H1 (cell line): Measurements from ENCODE around the gene CXCR3. TPM values are rescaled to one million over a fixed set of nuclear protein-coding genes. Genes with fewer than 3 reads are reported as not detected.

Source experiments
- CTCF ChIA-PET: fragments of 300-600 bp; sonication (Branson Sonifier 250); formaldehyde crosslinking; loops from one replicate; lab custom pipeline; 2021; ENCODE audit not compliant: partially characterized antibody; lab: Charles Lee
- POLR2A ChIA-PET: fragments of 300-600 bp; sonication (Branson Sonifier 250); formaldehyde crosslinking; loops from one replicate; lab custom pipeline; 2021; ENCODE audit warnings: inconsistent platforms; ENCODE audit not compliant: partially characterized antibody; lab: Charles Lee
- DNase-seq, 2 experiments: peaks; one replicate each; pipeline versions ENCODE4 v3.0.0 to v3.0.0-alpha.2; 2010 to 2022; ENCODE audit warnings: low spot score in 2 of 2, low read depth in 1 of 2, mixed read lengths in 1 of 2
- FAIRE-seq: peaks from 2 replicates; lab custom pipeline; 2011; peaks lifted over from hg19 to GRCh38; lab: Jason Lieb, UNC
- H2AFZ ChIP-seq: 2 replicates; pipeline ENCODE4 v1.8.1; 2012; ENCODE audit warnings: low read length, inconsistent platforms
- H2AK5ac ChIP-seq: 2 replicates; pipeline ENCODE4 v1.6.1; 2013; ENCODE audit warnings: low read depth, low read length
- H2BK120ac ChIP-seq: replicated peaks from 2 replicates; pipeline ENCODE3; 2013; ENCODE audit warnings: low read depth, low read length, inconsistent platforms
- H2BK12ac ChIP-seq: 2 replicates; pipeline ENCODE4 v1.6.1; 2013; ENCODE audit warnings: low read depth, low read length
- H2BK15ac ChIP-seq: 2 replicates; pipeline ENCODE4 v1.6.1; 2013; ENCODE audit warnings: low read length
- H2BK20ac ChIP-seq: 2 replicates; pipeline ENCODE4 v1.6.1; 2013; ENCODE audit warnings: low read length
- H2BK5ac ChIP-seq: 2 replicates; pipeline ENCODE4 v1.6.1; 2013; ENCODE audit warnings: low read depth, low read length
- H3K14ac ChIP-seq: 2 replicates; pipeline ENCODE4 v1.6.1; 2013; ENCODE audit warnings: inconsistent platforms; ENCODE audit not compliant: insufficient read length
- H3K18ac ChIP-seq: 2 replicates; pipeline ENCODE4 v1.6.1; 2013; ENCODE audit warnings: low read length; ENCODE audit errors: extremely low read depth
- H3K23ac ChIP-seq: 2 replicates; pipeline ENCODE4 v1.6.1; 2013; ENCODE audit warnings: inconsistent platforms; ENCODE audit not compliant: insufficient read length
- H3K23me2 ChIP-seq: 2 replicates; pipeline ENCODE4 v1.6.1; 2013; ENCODE audit warnings: low read depth, low read length
- H3K27ac ChIP-seq: 2 replicates; pipeline ENCODE4 v1.6.1; 2011; ENCODE audit warnings: low read depth, low read length, inconsistent platforms
- H3K27me3 ChIP-seq, 4 experiments: replicated peaks in 1 of 4; 1 replicate in 1 of 4; 2 replicates in 3 of 4; pipeline versions ENCODE4 v1.6.1 to v1.8.1; 2011 to 2013; ENCODE audit warnings: low read length in 3 of 4, mild to moderate bottlenecking in 3 of 4, inconsistent platforms in 2 of 4, mixed read lengths in 2 of 4, moderate library complexity in 1 of 4; ENCODE audit not compliant: control insufficient read depth in 3 of 4, insufficient read depth in 3 of 4; ENCODE audit errors: extremely low read depth in 1 of 4
- H3K36me3 ChIP-seq, 4 experiments: 2 replicates each; pipeline versions ENCODE4 v1.6.1 to v1.8.1; 2011 to 2013; ENCODE audit warnings: mild to moderate bottlenecking in 4 of 4, low read length in 3 of 4, moderate library complexity in 2 of 4, control low read depth in 1 of 4, inconsistent platforms in 1 of 4; ENCODE audit not compliant: insufficient read depth in 4 of 4, control insufficient read depth in 2 of 4
- H3K4ac ChIP-seq: replicated peaks from 2 replicates; pipeline ENCODE3; 2013; ENCODE audit warnings: low read length, low read depth, mixed read lengths, inconsistent platforms; ENCODE audit not compliant: insufficient read length
- H3K4me1 ChIP-seq, 4 experiments: replicated peaks in 1 of 4; 1 replicate in 1 of 4; 2 replicates in 3 of 4; pipeline versions ENCODE4 v1.6.1 to v1.8.1; 2011 to 2013; ENCODE audit warnings: low read length in 3 of 4, inconsistent platforms in 2 of 4, mixed read lengths in 1 of 4; ENCODE audit not compliant: insufficient read depth in 4 of 4, control insufficient read depth in 3 of 4
- H3K4me2 ChIP-seq, 2 experiments: 2 replicates each; pipeline versions ENCODE4 v1.6.1 to v1.8.1; 2011 to 2013; ENCODE audit warnings: low read depth in 2 of 2, low read length in 2 of 2, control low read depth in 1 of 2, inconsistent platforms in 1 of 2, mild to moderate bottlenecking in 1 of 2; ENCODE audit not compliant: insufficient read depth in 1 of 2
- H3K4me3 ChIP-seq, 4 experiments: fragments of 200-600, 300-600 bp in 1 of 4; sonication (generic), shearing (Covaris generic), sonication (Bioruptor Twin) in 1 of 4; 2 replicates each; pipeline versions ENCODE4 v1.5.1 to v1.8.1; 2011 to 2016; ENCODE audit warnings: low read length in 4 of 4, low read depth in 3 of 4, control low read depth in 2 of 4, inconsistent platforms in 2 of 4, mild to moderate bottlenecking in 2 of 4, mixed read lengths in 1 of 4, moderate library complexity in 1 of 4; ENCODE audit not compliant: insufficient read depth in 2 of 4; ENCODE audit errors: extremely low read depth in 1 of 4
- H3K56ac ChIP-seq: replicated peaks from 2 replicates; pipeline ENCODE3; 2013; ENCODE audit warnings: low read depth, mild to moderate bottlenecking, mixed read lengths, low read length, inconsistent platforms; ENCODE audit not compliant: insufficient read length
- H3K79me1 ChIP-seq: 2 replicates; pipeline ENCODE4 v1.6.1; 2013; ENCODE audit warnings: low read depth, low read length, control low read depth
- H3K79me2 ChIP-seq, 2 experiments: 2 replicates each; pipeline versions ENCODE4 v1.6.1 to v1.8.1; 2012 to 2013; ENCODE audit warnings: low read length in 2 of 2, mild to moderate bottlenecking in 2 of 2, inconsistent platforms in 1 of 2; ENCODE audit not compliant: insufficient read depth in 2 of 2, control insufficient read depth in 1 of 2
- H3K9ac ChIP-seq, 4 experiments: replicated peaks in 1 of 4; 1 replicate in 1 of 4; 2 replicates in 3 of 4; pipeline versions ENCODE4 v1.6.1 to v1.8.1; 2011 to 2013; ENCODE audit warnings: low read depth in 3 of 4, low read length in 3 of 4, control low read depth in 2 of 4, mild to moderate bottlenecking in 2 of 4, moderate library complexity in 2 of 4, inconsistent platforms in 1 of 4; ENCODE audit errors: extremely low read depth in 1 of 4
- H3K9me3 ChIP-seq, 2 experiments: 2 replicates each; pipeline versions ENCODE4 v1.6.1 to v1.8.1; 2012 to 2013; ENCODE audit warnings: mild to moderate bottlenecking in 2 of 2, moderate library complexity in 2 of 2, control low read depth in 1 of 2, inconsistent platforms in 1 of 2, low read depth in 1 of 2, low read length in 1 of 2, mixed read lengths in 1 of 2; ENCODE audit not compliant: insufficient read depth in 2 of 2
- H4K20me1 ChIP-seq, 2 experiments: replicated peaks in 1 of 2; 2 replicates each; pipeline versions ENCODE3 to v1.8.1; 2011 to 2013; ENCODE audit warnings: inconsistent platforms in 2 of 2, low read length in 2 of 2, mild to moderate bottlenecking in 1 of 2; ENCODE audit not compliant: insufficient read depth in 2 of 2, control insufficient read depth in 1 of 2
- H4K5ac ChIP-seq: 2 replicates; pipeline ENCODE4 v1.6.1; 2013; ENCODE audit warnings: low read length, low read depth, mixed read lengths, inconsistent platforms; ENCODE audit not compliant: insufficient read length
- H4K8ac ChIP-seq: 2 replicates; pipeline ENCODE4 v1.8.0; 2013; ENCODE audit warnings: mild to moderate bottlenecking, moderate library complexity, low read length, inconsistent platforms; ENCODE audit not compliant: insufficient read depth; ENCODE audit errors: extremely low read depth
- H4K91ac ChIP-seq: replicated peaks from 2 replicates; pipeline ENCODE3; 2013; ENCODE audit warnings: low read length, mixed read lengths, inconsistent platforms; ENCODE audit not compliant: insufficient read length
- ASH2L ChIP-seq: fragments of 200-600, 300-600 bp; sonication (generic); IDR thresholded peaks from one replicate; pipeline ENCODE4 v1.7.1; 2017; ENCODE audit warnings: low read length
- ATF3 ChIP-seq: IDR thresholded peaks from 2 replicates; pipeline ENCODE4 v1.6.1; 2011; ENCODE audit warnings: low read depth, mild to moderate bottlenecking, low read length; ENCODE audit not compliant: insufficient read depth
- CHD1 ChIP-seq: IDR thresholded peaks from 2 replicates; pipeline ENCODE4 v1.6.1; 2012; ENCODE audit warnings: low read depth, low read length, improper control_type of control experiment
- CREB1 ChIP-seq: IDR thresholded peaks from 2 replicates; pipeline ENCODE4 v1.6.1; 2012; ENCODE audit warnings: inconsistent platforms
- GABPA ChIP-seq: IDR thresholded peaks from 2 replicates; pipeline ENCODE4 v1.6.1; 2011; ENCODE audit warnings: mild to moderate bottlenecking, low read length, moderate library complexity, borderline replicate concordance; ENCODE audit not compliant: insufficient read depth
- HDAC6 ChIP-seq: IDR thresholded peaks from one replicate; pipeline ENCODE4 v1.7.1; 2012; ENCODE audit warnings: low read depth, mild to moderate bottlenecking, inconsistent platforms, low read length, moderate library complexity
- KDM4A ChIP-seq: IDR thresholded peaks from one replicate; pipeline ENCODE4 v1.7.1; 2012; ENCODE audit warnings: low read depth, mild to moderate bottlenecking, moderate library complexity, low read length, inconsistent platforms; ENCODE audit not compliant: severe bottlenecking
- MAX ChIP-seq: IDR thresholded peaks from 2 replicates; pipeline ENCODE4 v1.6.1; 2012; ENCODE audit warnings: inconsistent platforms
- POLR2A ChIP-seq, 2 experiments: IDR thresholded peaks; 1 replicate in 1 of 2; 2 replicates in 1 of 2; pipeline ENCODE4 v1.6.1; 2011; ENCODE audit warnings: low read depth in 2 of 2, low read length in 2 of 2, mild to moderate bottlenecking in 2 of 2; ENCODE audit errors: control extremely low read depth in 1 of 2
- SP1 ChIP-seq: IDR thresholded peaks from 2 replicates; pipeline ENCODE4 v1.6.1; 2011; ENCODE audit warnings: low read depth, low read length
- SUZ12 ChIP-seq: fragments of 200-600 bp; sonication (generic); IDR thresholded peaks from 2 replicates; pipeline ENCODE4 v1.6.1; 2012; ENCODE audit warnings: mild to moderate bottlenecking, inconsistent platforms, low read length, moderate library complexity, mixed read lengths
- USF2 ChIP-seq: IDR thresholded peaks from 2 replicates; pipeline ENCODE4 v1.6.1; 2011; ENCODE audit warnings: low read length, improper control_type of control experiment
- WGBS, 2 experiments: shearing (Covaris generic) in 1 of 2; methylation state at CpG; one replicate each; pipeline versions ENCODE4 v1.1.6 to v1.1.7; 2013 to 2015; ENCODE audit warnings: low lambda C conversion rate in 2 of 2, mixed read lengths in 2 of 2, inconsistent platforms in 1 of 2, low coverage in 1 of 2, missing lambda C conversion rate in 1 of 2; ENCODE audit not compliant: insufficient replicate concordance in 2 of 2, insufficient coverage in 1 of 2, insufficient read length in 1 of 2; ENCODE audit errors: extremely low coverage in 1 of 2, missing lambda C conversion rate in 1 of 2; 5-methylcytosine and 5-hydroxymethylcytosine counted together
- polyA plus RNA-seq, 7 experiments: library from polyadenylated mRNA; depleted of rRNA in 3 of 7; stranded (reverse) in 5 of 7; unstranded in 2 of 7; fragments of >200 nt in 5 of 7; fragments of 200-250 nt in 2 of 7; gene quantifications; 1 replicate in 5 of 7; 2 replicates in 1 of 7; 4 replicates in 1 of 7; pipeline versions ENCODE4 v1.2.1 to v1.2.3, GENCODE V29; 2011 to 2013; ENCODE audit warnings: missing spikeins in 2 of 7, mixed read lengths in 2 of 7
- total RNA-seq: library from RNA; stranded (reverse); fragmentation: NEBNext Ultra II Directional; extraction: Animal tissue kit (Norgen Biotek cat#: 25700); gene quantifications from 2 replicates; pipeline ENCODE4 v1.2.1, GENCODE V29; 2021

The CXCR3 gene
- total and polyA plus RNA-seq, 2 of the 8 experiments (the other 6 are each of a cell fraction or from before 2014, with no cell fraction given), result not detected

- no peak for DNase-seq
- ChIA-PET CTCF (interaction anchor here (2.0 to 2.6 kb wide), 2 partner anchors 15 to 42 kb away, joined by 5 to 8 read pairs; no protein-coding TSS in a partner anchor), POLR2A (no interaction called here)
- H3K4me2 ChIP-seq, result no peak overlapping the region
- no peak overlapping the region for H2AK5ac ChIP-seq
- H3K4me1 ChIP-seq, result no peaks in the 10 kb centered on the region
- H3K4me3 ChIP-seq, result no peak overlapping the region
- no peaks in the 10 kb centered on the region for H4K20me1 ChIP-seq
- no peaks in the 10 kb centered on the region for H3K79me1 ChIP-seq
- no peak overlapping the region for H3K18ac ChIP-seq
- FAIRE-seq, result no peak
- no peak overlapping the region for H2BK120ac ChIP-seq
- 89% methylated on average over 2 of the region's 2 CpGs; no CpG with 5 or more reads in 1 of the 2 experiments for WGBS, 2 experiments
- no peak overlapping the region for H3K4ac ChIP-seq
- no peak overlapping the region for H2BK5ac ChIP-seq
- no peak overlapping the region for H2AFZ ChIP-seq
- H4K8ac ChIP-seq, result no peak overlapping the region
- no peak overlapping the region for H2BK20ac ChIP-seq
- no peak overlapping the region for H2BK15ac ChIP-seq
- no peaks in the 10 kb centered on the region for H3K27me3 ChIP-seq
- no peaks in the 10 kb centered on the region for H3K79me2 ChIP-seq
- no peak overlapping the region for H2BK12ac ChIP-seq
- no peak overlapping the region for H3K56ac ChIP-seq
- no peak overlapping the region for H3K27ac ChIP-seq
- H4K5ac ChIP-seq, result no peak overlapping the region
- peaks cover 0 to 12% (median 2%) of the 10 kb centered on the region in 4 experiments; a peak in 3 of 8 replicates for H3K36me3 ChIP-seq
- no peaks in the 10 kb centered on the region for H3K9me3 ChIP-seq
- no peak overlapping the region for H3K9ac ChIP-seq
- no peak overlapping the region for H3K14ac ChIP-seq
- no peaks in the 10 kb centered on the region for H3K23me2 ChIP-seq
- H4K91ac ChIP-seq, result no peak overlapping the region
- H3K23ac ChIP-seq, result no peak overlapping the region
- no peak for TF ChIP-seq POLR2A (IDR thresholded peaks at IDR 0.05; ENCODE audit: control extremely low read depth in 1 of 2, low read depth in 2 of 2, low read length in 2 of 2)
- no peak for TF ChIP-seq ATF3
- no peak for TF ChIP-seq USF2
- no peak for TF ChIP-seq GABPA
- TF ChIP-seq MAX, result no peak
- no peak for TF ChIP-seq KDM4A
- no peak for TF ChIP-seq SUZ12
- no peak for TF ChIP-seq HDAC6
- no peak for TF ChIP-seq CHD1
- no peak for TF ChIP-seq SP1
- no peak for TF ChIP-seq ASH2L
- no peak for TF ChIP-seq CREB1
Observed at GRCh38 chrX:71607488-71607887, 10.8 kb downstream of the CXCR3 start.
